Stimulated activated CD4-positive, alpha-beta T cell treated with anti-CD3 and anti-CD28 coated beads, Interleukin-12 subunit alpha, Interleukin-12 subunit beta, amount 100 ng/mL, for 4 hours (primary cell): ENCODE measurements around the gene ECI1.

Experiments
- DNase-seq: peaks from one replicate; pipeline ENCODE4 v3.0.0-alpha.2; 2020

ECI1 gene

GRCh38 chr16:2232094-2232990 lies 19.0 kb downstream of the ECI1 start:
- no peak for DNase-seq

- no peak for DNase-seq
Observed at GRCh38 chr16:2231016-2231931, 20.1 kb downstream of the ECI1 start.

- no peak for DNase-seq
Observed at GRCh38 chr16:2230376-2230775, 21.0 kb downstream of the ECI1 start.

GRCh38 chr16:2229632-2230250 lies 21.6 kb downstream of the ECI1 start:
- DNase-seq: no peak

DNA sequence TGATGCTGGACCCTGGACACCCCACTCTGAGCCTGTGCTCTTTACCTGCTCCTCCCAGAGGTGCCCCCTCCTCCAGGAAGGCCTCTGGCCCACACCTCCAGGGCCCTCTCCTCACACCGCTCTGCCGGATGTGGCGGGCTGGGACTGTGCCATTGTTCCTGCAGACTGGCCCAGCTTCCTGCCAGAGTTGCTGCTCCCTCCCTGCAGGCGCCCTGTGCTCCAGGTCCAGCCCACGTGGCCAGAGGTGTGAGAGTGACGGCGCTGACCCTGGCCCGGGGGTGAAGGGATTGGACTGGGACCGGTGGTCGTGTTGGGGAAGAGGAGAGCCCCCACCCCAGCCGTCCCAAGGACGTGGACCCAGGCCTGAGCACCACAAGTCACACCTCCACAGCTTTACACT lies 22.3 kb downstream of the ECI1 start:
- DNase-seq: no peak

- no peak for DNase-seq
Observed at GRCh38 chr16:2228161-2228824, 23.1 kb downstream of the ECI1 start.

- no peak for DNase-seq
Observed at GRCh38 chr16:2226918-2227317, 24.5 kb downstream of the ECI1 start.

GRCh38 chr16:2226245-2226793 lies 25.1 kb downstream of the ECI1 start:
- no peak for DNase-seq

GRCh38 chr16:2223942-2224486 lies 27.4 kb downstream of the ECI1 start:
- DNase-seq: no peak

DNA sequence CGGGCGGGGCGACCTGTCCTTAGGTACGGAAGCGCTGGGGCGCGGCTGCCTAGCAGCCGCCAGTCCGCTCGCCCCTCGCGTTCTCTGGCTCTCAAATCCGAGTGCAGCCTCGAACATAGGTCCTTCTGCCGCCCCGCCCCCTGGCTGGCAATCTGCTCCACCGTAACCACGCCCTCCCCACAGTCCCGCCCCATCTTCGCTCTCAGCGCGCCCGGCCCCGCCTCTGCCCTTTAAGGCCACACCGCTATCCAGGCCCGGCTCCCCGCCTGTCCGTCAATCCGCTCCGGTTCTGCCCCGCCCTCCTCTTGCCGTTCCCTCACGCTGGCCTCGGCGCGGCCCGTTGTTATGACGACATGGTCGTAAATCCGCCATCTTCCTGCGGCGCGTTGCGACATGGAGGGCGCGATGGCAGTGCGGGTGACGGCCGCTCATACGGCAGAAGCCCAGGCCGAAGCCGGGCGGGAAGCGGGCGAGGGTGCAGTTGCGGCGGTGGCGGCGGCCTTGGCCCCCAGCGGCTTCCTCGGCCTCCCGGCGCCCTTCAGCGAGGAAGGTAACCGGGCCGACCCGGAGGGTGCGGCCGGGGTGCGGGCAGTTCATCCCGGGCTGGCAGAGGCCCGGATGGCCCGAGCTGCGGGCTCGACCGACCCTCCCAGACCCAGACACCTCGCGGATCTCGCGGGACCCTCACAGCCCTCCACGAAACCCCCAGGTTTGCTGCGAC lies 28.0 kb downstream of the ECI1 start, which contains the start of gene E4F1:
Gene E4F1, plus strand, starts transcription at position 371 of the 721 bp plus-strand sequence. Its CDS starts 23 bp downstream, at position 394.
- peak; percentile 99 for DNase-seq

GRCh38 chr16:2216330-2216729 lies 35.1 kb downstream of the ECI1 start:
- DNase-seq: no peak

DNA sequence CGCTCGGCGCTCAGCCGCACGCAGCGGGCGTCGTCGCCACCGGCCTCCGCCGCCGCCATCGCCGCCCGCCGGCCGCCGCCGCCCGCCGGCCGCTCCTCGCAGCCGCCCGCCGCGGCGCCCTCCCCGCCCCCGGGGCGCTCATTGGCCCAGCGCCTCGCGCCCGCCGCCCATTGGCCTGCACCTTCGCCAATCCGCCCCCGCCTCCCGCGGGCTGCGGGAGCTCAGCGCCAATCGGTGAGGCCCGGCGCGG lies 36.7 kb downstream of the ECI1 start, which contains the start of gene PGP:
Gene PGP, minus strand, starts transcription at position 122 of the 250 bp plus-strand sequence. Its CDS starts 63 bp downstream, at position 59.
- no peak for DNase-seq

GRCh38 chr16:2213817-2214718 lies 37.3 kb downstream of the ECI1 start:
- DNase-seq: no peak

DNA sequence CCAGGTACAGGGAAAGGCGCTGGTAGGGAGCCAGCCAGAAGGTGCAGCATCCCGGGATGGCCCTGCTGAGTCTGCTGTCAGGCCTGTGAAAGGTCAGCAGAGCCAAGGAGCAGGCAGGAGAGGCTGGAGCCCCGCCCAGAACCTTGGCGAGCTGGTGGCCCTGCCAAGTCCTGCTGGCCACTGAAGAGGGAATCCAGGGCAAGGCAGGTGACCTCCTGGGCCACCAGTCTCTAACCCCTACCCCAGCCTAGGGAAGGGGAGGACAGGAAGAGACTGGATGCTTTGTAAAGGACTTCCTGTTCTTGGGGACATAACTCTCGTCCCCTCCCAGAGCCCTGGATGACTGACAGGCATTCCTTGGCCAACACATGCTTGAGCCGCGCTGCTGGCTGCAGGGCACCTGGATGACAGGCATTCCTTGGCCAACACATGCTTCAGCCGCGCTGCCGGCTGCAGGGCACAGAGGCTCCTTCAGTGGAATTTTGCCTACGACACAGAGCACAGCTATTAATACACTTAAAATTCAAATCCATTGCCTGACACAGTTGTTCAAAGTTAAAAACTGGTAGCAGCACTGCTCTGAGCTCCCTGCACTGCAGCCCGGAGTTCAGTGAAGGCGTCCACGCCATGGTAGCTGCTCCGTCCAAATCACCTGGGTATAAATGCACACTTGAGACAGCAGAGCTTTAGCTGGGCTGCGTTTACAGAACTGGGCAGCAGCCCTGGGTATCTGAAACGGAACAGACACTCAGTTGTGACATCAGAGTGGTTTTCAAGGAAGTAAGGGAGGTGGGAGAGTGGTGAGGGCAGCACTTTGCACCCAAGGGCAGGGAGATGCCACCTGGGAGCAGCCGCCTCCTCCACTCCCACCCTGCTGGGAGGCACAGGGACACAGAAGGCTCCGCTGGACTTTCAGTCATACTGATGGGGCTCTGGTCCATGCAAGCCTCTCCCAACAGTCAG lies 38.7 kb downstream of the ECI1 start:
- no peak for DNase-seq

GRCh38 chr16:2211923-2212347 lies 39.5 kb downstream of the ECI1 start:
- no peak for DNase-seq

- DNase-seq: no peak
Observed at GRCh38 chr16:2210386-2211365, 40.7 kb downstream of the ECI1 start, which contains the start of gene BRICD5. TSS of gene BRICD5 (minus strand) at chr16:2210863. CDS start at chr16:2210833, 30 bp downstream.

DNA sequence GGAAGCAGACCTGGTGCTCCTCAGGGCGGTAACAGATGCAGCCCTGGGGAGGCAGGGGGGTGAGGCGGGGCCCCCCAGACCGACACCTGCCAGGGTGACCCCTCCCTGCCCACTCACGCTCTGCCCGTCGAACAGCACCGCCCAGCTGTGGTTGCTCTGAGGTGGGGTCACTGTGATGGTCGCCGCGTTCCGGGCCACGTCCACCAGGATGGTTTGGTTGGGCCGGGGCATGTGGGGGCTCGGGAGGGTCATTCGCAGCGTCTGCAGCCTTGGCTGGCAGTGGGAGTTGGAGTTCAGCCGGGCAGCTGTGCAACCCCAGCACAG lies 41.4 kb downstream of the ECI1 start:
- DNase-seq: no peak
